Natural killer cell (primary cell): ENCODE data around the gene ZNF425. TPM values are rescaled to one million over a fixed set of nuclear protein-coding genes. Genes with fewer than 3 reads are reported as not detected.

Source experiments
- ATAC-seq, 3 donors: fragments of 150-1000 bp in 2 of 3; fragments of 200-7000 bp in 1 of 3; cut with Tn5 transposase; 1 replicate in 1 of 3; 2 replicates in 2 of 3; pipeline ENCODE4 v1.10.0; 2021; ENCODE audit warnings: mild to moderate bottlenecking in 2 of 3, moderate library complexity in 2 of 3
- DNase-seq, 2 donors: peaks; one replicate each; pipeline versions ENCODE4 v3.0.0 to v3.0.0-alpha.2; 2013 to 2021; ENCODE audit warnings: mixed read lengths in 1 of 2
- H3K27ac ChIP-seq: one replicate; pipeline ENCODE4 v1.5.1; 2013; ENCODE audit warnings: mild to moderate bottlenecking, low read length
- H3K27me3 ChIP-seq: one replicate; pipeline ENCODE4 v1.6.1; 2013; ENCODE audit warnings: low read length; ENCODE audit not compliant: control insufficient read depth, insufficient read depth
- H3K36me3 ChIP-seq: one replicate; pipeline ENCODE4 v1.6.1; 2013; ENCODE audit warnings: low read length; ENCODE audit not compliant: control insufficient read depth, insufficient read depth
- H3K4me1 ChIP-seq: one replicate; pipeline ENCODE4 v1.6.1; 2013; ENCODE audit warnings: low read length; ENCODE audit not compliant: control insufficient read depth, insufficient read depth
- H3K4me3 ChIP-seq: one replicate; pipeline ENCODE4 v1.5.1; 2013; ENCODE audit warnings: low read length
- H3K9me3 ChIP-seq: one replicate; pipeline ENCODE4 v1.6.1; 2013; ENCODE audit warnings: low read length; ENCODE audit not compliant: control insufficient read depth, insufficient read depth
- H3K27ac Mint-ChIP-seq, 2 donors: one replicate each; pipeline ENCODE4 v1.8.0; 2022; ENCODE audit warnings: mild to moderate bottlenecking in 2 of 2, mixed read lengths in 2 of 2, moderate library complexity in 1 of 2
- H3K27me3 Mint-ChIP-seq, 2 donors: one replicate each; pipeline ENCODE4 v1.8.0; 2022; ENCODE audit warnings: low read depth in 2 of 2, mixed read lengths in 2 of 2
- H3K36me3 Mint-ChIP-seq: one replicate; pipeline ENCODE4 v1.8.0; 2022; ENCODE audit warnings: mixed read lengths
- H3K4me1 Mint-ChIP-seq, 2 donors: one replicate each; pipeline ENCODE4 v1.8.0; 2022; ENCODE audit warnings: mixed read lengths in 2 of 2
- H3K4me3 Mint-ChIP-seq: one replicate; pipeline ENCODE4 v1.8.0; 2022; ENCODE audit warnings: mild to moderate bottlenecking, moderate library complexity, mixed read lengths
- H3K9me3 Mint-ChIP-seq, 2 donors: one replicate each; pipeline ENCODE4 v1.8.0; 2022; ENCODE audit warnings: mixed read lengths in 2 of 2
- CTCF ChIP-seq: fragments of 200-600 bp; IDR thresholded peaks from one replicate; pipeline ENCODE4 v1.8.0; 2022; ENCODE audit warnings: antibody characterized with exemption
- WGBS: methylation state at CpG from one replicate; pipeline ENCODE4 v1.1.7; 2013; ENCODE audit warnings: missing lambda C conversion rate; ENCODE audit not compliant: insufficient coverage; 5-methylcytosine and 5-hydroxymethylcytosine counted together
- intact Hi-C: fragments of 100-400 bp; cut with micrococcal nuclease; formaldehyde crosslinking; loops from one replicate; pipeline ENCODE4 v1.14.2; 2022
- total RNA-seq, 4 donors: library from RNA; stranded (reverse); fragments of 120-200 nt in 1 of 4; gene quantifications; one replicate each; pipeline versions ENCODE4 v1.2.3 to v1.2.4, GENCODE V29; 2013 to 2022

Gene ZNF425
- total RNA-seq, 3 donors from 2014 or later (not counting 1 experiment from before 2014, with no cell fraction given), result 1.2 to 1.7 (median 1.4) TPM

- H3K36me3 Mint-ChIP-seq, result no peaks in the 10 kb centered on the region
- Histone ChIP-seq H3K4me3 (no peak overlapping the region), H3K4me1 (no peaks in the 10 kb centered on the region), H3K27me3 (no peaks in the 10 kb centered on the region), H3K36me3 (peaks cover 20% of the 10 kb centered on the region), H3K9me3 (no peaks in the 10 kb centered on the region), H3K27ac (no peak overlapping the region)
- WGBS, result 81% methylated on average over 4 of the region's 5 CpGs
- H3K27ac Mint-ChIP-seq, result peak overlapping the region; percentile 25 to 70
- no peak overlapping the region for H3K4me3 Mint-ChIP-seq
- no peaks in the 10 kb centered on the region for H3K9me3 Mint-ChIP-seq
- no peak for TF ChIP-seq CTCF
- intact Hi-C loops, result no loop called here
- H3K4me1 Mint-ChIP-seq, result peaks cover 6 to 12% of the 10 kb centered on the region in 2 donors
- ATAC-seq (no peak), DNase-seq (no peak)
- H3K27me3 Mint-ChIP-seq, result no peaks in the 10 kb centered on the region
These were observed 35.2 kb upstream of the ZNF425 start for GRCh38 chr7:149161241-149161848.

- no peak overlapping the region for H3K4me3 ChIP-seq
- no peaks in the 10 kb centered on the region for H3K9me3 Mint-ChIP-seq
- no peaks in the 10 kb centered on the region for H3K36me3 Mint-ChIP-seq
- TF ChIP-seq CTCF, result no peak
- intact Hi-C loops, result no loop called here
- H3K4me3 Mint-ChIP-seq, result no peak overlapping the region
- no peaks in the 10 kb centered on the region for H3K4me1 ChIP-seq
- H3K36me3 ChIP-seq, result peaks cover 23% of the 10 kb centered on the region
- H3K27ac ChIP-seq, result no peak overlapping the region
- no peaks in the 10 kb centered on the region for H3K27me3 Mint-ChIP-seq
- 82% methylated on average over 5 of the region's 6 CpGs for WGBS
- no peaks in the 10 kb centered on the region for H3K9me3 ChIP-seq
- no peak for ATAC-seq
- H3K27ac Mint-ChIP-seq, result no peak overlapping the region
- DNase-seq, result no peak
- no peaks in the 10 kb centered on the region for H3K27me3 ChIP-seq
- H3K4me1 Mint-ChIP-seq, result peaks cover 0 to 15% of the 10 kb centered on the region in 2 donors
These were observed 30.8 kb upstream of the ZNF425 start for GRCh38 chr7:149156898-149157297.

GRCh38 chr7:149154056-149154455 lies 27.9 kb upstream of the ZNF425 start:
- Mint-ChIP-seq H3K27me3 (no peaks in the 10 kb centered on the region), H3K4me1 (peaks cover 6 to 22% of the 10 kb centered on the region in 2 donors), H3K9me3 (no peaks in the 10 kb centered on the region), H3K4me3 (no peak overlapping the region), H3K36me3 (no peaks in the 10 kb centered on the region), H3K27ac (no peak overlapping the region)
- DNase-seq (no peak), ATAC-seq (no peak)
- Histone ChIP-seq H3K4me1 (peaks cover 2% of the 10 kb centered on the region), H3K27me3 (no peaks in the 10 kb centered on the region), H3K36me3 (peaks cover 18% of the 10 kb centered on the region), H3K4me3 (no peak overlapping the region), H3K9me3 (no peaks in the 10 kb centered on the region), H3K27ac (no peak overlapping the region)
- TF ChIP-seq CTCF, result no peak
- intact Hi-C loops, result no loop called here
- 96% methylated on average over 10 of the region's 11 CpGs for WGBS

- ATAC-seq (no peak), DNase-seq (no peak)
- H3K27ac Mint-ChIP-seq, result no peak overlapping the region
- TF ChIP-seq CTCF, result no peak
- Histone ChIP-seq H3K27me3 (no peaks in the 10 kb centered on the region), H3K4me3 (no peak overlapping the region), H3K9me3 (no peaks in the 10 kb centered on the region), H3K36me3 (peaks cover 18% of the 10 kb centered on the region), H3K4me1 (peaks cover 9% of the 10 kb centered on the region), H3K27ac (no peak overlapping the region)
- no peaks in the 10 kb centered on the region for H3K27me3 Mint-ChIP-seq
- no peaks in the 10 kb centered on the region for H3K9me3 Mint-ChIP-seq
- H3K4me3 Mint-ChIP-seq, result no peak overlapping the region
- WGBS, result 89% methylated on average over 2 of the region's 2 CpGs
- H3K4me1 Mint-ChIP-seq, result peaks cover 6 to 26% of the 10 kb centered on the region in 2 donors
- H3K36me3 Mint-ChIP-seq, result no peaks in the 10 kb centered on the region
- intact Hi-C loops, result no loop called here
These were observed 27.2 kb upstream of the ZNF425 start for GRCh38 chr7:149153346-149153745.
